ENCODE results near the gene SLC3A2.
"Not testable (repeated sequence)": the region's sequence is repeated elsewhere in the genome, so short reads cannot be mapped to it uniquely, and the experiment has no call there.

The SLC3A2 gene

DNA sequence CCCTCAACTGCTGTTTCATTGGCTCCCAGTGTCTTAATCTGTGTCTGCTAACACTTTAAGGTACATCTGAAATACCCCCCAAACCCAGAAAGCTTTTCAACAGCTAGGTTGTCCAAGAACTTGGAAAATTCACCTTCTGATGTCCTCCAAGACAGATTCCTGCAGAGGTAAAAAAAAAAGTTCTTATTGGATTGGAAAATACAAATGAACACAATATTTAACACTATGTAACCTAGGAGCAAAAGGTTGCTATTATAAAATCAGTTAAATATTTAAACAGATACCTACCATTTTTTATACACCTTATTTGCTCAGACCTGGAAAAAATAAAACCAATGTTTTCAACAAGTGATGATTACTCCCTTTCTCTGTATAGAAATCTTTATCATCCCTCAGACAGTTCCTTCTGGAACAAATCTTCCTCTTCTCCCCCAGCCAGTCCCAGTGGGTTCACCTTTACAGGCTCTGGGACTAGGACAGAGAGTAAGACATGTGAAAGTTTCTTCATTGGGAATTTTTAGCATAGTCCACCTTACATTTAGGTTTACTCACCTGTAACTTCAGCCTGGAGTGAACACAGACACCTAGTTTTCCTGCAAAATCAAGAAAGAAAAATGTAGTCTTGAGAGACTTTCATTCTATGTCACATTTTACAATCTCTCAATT, 28.0 kb upstream of the SLC3A2 start:
- DNase-seq (ENCODE audit: low read depth in 2 of 2): no peak

DNA sequence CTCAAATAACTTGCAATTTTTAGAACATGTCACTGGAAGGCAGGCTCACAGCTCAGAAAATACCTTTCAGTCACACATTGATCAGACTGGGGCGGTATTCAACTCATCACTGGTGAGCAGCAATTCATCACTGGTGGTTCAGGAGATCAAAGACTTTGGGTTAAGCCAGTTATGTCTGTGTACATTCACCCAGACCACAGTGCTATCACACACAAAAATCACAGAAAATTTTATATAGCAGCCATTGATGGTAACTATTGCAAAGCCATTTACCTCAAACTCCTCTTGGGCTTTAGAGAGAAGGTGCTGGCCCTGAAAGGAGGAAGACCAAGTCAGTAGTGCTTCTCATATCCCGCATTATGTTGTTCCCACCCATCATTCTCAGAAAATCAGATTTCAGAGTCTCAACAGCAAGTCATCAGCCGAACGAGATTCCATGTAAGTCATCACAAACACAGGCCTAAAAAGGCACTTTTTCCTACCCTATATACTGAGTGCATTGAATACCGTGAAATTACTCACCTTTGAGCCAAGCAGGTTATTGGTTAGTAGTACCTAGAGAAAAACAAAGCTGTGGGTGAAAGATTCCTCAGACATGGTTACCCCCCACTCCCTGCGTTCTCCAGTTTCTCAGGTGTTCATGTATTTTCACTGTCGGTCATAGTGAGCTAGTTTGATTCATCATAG, 27.3 kb upstream of the SLC3A2 start:
- no peak for DNase-seq (ENCODE audit: low read depth in 2 of 2)

- DNase-seq (ENCODE audit: low read depth in 2 of 2): no peak
Observed at GRCh38 chr11:62854013-62854824, 26.5 kb upstream of the SLC3A2 start.

DNA sequence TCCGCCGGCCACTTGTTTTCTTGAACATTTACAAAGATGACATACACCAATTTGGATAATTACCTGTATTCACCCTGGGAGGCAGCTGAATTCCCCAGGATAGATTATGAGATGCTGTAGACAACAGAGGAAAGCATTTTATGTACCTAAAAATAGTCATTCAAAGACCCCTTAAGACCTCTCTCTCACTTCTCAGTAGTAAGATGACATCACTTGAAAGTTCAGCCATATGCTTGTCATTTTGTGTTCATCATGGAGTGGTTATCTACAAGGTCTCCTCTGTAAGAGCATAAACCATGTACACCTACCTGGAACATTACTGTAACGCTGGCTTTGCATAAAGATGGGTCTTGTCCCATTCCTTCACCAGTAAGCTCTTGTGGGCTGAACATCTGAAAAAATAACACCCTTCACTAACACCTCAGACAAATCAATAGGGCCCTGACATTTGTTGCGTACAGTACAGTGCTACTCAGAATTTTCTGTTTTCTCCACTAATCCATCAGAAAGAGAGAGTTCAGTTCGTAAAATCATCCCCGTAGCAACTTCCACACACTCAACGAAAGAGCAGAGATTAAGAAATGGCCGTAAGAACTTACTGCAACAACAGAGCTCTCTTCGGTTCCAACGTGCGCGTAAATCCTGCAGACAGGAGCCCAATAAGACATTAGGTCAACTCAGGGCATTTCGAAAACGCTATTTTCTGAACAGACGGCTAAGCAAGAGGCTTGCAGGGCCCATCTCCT, 25.7 kb upstream of the SLC3A2 start:
- DNase-seq (ENCODE audit: low read depth in 2 of 2): no peak

DNA sequence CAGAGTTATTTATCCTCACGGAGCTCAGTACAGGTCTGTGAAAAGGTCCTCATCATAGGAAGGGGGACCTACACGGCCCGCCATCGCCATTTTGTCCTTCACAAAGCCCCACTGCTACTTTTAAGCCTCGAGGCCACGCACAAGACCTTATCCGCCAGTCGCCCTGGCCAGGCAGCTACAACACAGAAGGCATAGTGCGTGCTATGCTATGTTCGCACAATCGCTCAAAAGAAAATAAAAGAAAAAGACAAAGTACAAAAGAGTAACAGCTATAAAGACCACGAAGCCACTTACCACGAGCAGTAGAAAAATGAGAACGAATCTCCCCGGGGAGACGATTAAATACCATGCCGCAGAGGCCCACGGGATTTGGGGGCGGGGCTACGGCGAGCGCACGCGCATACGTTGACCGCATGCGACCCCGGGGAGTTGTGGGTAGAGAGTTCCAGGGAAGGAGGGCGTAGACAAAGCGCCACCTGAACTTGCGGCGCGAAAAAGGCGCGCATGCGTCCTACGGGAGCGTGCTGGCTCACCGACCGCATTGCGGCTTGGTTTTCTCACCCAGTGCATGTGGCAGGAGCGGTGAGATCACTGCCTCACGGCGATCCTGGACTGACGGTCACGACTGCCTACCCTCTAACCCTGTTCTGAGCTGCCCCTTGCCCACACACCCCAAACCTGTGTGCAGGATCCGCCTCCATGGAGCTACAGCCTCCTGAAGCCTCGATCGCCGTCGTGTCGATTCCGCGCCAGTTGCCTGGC, 24.9 kb upstream of the SLC3A2 start:
- DNase-seq (ENCODE audit: low read depth in 2 of 2): peak; percentile 96 to 98

DNA sequence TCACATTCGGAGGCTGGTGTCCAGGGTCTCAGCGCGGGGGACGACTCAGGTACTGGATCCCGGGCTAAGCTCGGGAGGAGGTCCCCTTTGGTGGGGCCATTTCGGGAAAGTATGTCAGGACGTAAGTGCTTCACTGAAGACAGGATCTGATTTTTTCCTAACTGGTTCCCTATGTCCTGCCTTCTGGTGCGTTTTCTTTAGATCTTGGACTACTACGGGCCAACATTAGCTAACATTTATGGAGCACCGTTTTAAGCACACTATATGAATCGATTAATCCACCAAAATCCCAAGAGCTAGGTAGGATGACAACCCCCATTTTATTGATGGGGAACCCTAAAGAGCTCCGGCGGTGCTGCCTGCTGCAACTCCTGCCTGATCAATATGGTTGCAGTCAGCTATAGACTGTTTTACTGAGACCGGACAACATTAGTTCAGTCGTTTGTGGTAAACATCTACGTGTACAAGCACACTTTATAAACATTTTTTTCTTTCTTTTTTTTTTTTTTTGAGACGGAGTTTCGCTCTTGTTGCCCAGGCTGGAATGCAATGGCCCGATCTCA, 24.3 kb upstream of the SLC3A2 start:
- no peak for DNase-seq (ENCODE audit: low read depth in 2 of 2)

- no peak for DNase-seq (ENCODE audit: low read depth in 2 of 2)
Observed at GRCh38 chr11:62857541-62857982, 23.1 kb upstream of the SLC3A2 start.

GRCh38 chr11:62858201-62858600, 22.5 kb upstream of the SLC3A2 start:
- DNase-seq (ENCODE audit: low read depth in 2 of 2): no peak

DNA sequence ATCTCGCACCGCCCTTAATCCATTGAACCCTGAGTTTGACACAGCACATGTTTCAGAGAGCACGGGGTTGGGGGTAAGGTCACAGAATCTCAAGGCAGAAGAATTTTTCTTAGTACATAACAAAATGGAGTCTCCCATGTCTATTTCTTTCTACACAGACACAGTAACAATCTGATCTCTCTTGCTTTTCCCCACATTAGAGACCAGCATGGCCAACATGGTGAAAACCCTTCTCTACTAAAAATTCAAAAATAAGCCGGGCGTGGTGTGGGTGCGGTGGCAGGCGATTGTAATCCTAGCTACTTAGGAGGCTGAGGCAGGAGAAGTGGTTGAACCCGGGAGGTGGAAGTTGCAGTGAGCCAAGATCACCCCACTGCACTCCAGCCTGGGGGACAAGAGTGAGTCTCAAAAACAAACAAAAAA, 21.4 kb upstream of the SLC3A2 start:
- not testable (repeated sequence) for DNase-seq (ENCODE audit: low read depth in 2 of 2)

GRCh38 chr11:62860835-62861563, 19.7 kb upstream of the SLC3A2 start:
- DNase-seq (ENCODE audit: low read depth in 2 of 2): no peak

- not testable (repeated sequence) for DNase-seq (ENCODE audit: low read depth in 2 of 2)
Observed at GRCh38 chr11:62861564-62862192, 19.0 kb upstream of the SLC3A2 start.

DNA sequence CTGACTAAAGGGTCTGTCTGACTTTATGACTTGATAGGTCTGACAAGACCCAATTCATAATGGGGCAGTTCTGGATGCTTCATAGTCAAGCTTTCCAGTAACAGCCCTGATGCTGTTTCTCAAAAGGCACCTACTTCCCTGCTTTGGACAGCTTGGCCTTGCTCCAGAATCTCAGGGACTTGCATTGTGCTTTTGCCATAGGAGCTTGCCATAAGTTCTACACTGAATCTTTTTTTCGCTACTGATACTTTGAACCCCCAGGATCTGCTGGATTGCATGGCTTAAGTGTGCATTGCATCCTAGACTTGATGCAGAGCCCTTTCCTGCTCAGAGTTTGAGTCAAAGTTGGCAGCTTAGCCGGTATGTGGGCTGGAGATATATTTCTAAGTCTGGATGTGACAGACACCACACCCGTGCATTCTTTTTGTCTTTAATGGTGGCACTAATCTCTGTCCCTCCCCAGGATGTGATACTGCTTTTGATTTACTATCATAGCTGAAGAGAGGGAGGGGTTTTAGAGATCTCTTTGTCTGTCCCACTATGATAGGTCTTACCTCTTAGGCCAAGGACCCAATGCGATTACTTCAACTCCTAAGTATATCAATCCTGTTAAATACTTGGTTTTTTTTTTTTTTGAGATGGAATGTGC, 16.9 kb upstream of the SLC3A2 start:
- no peak for DNase-seq (ENCODE audit: low read depth in 2 of 2)

DNA sequence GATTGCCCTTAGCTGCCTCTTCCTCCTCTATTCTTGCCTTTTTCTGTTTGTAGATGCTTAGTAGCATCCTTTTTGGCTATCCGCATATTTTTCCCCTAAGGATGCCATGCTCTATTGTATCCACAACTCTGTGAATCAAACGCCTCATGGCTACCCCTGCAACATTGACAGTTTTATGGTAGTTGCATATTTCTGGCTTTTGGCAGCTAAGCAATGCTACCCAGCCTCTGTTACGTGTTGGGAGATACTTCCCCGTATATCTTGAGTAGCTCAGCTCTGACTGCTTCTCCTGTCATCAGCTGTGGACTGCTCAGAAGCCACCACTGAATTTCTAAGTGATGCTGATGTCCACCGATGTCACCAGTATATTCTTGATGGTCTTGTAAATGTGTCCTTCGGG, 15.1 kb upstream of the SLC3A2 start:
- DNase-seq (ENCODE audit: low read depth in 2 of 2): no peak

- DNase-seq (ENCODE audit: low read depth in 2 of 2): no peak
Observed at GRCh38 chr11:62874851-62875250, 5.8 kb upstream of the SLC3A2 start.

GRCh38 chr11:62875698-62876478, 4.8 kb upstream of the SLC3A2 start:
- no peak for DNase-seq (ENCODE audit: low read depth in 2 of 2)

DNA sequence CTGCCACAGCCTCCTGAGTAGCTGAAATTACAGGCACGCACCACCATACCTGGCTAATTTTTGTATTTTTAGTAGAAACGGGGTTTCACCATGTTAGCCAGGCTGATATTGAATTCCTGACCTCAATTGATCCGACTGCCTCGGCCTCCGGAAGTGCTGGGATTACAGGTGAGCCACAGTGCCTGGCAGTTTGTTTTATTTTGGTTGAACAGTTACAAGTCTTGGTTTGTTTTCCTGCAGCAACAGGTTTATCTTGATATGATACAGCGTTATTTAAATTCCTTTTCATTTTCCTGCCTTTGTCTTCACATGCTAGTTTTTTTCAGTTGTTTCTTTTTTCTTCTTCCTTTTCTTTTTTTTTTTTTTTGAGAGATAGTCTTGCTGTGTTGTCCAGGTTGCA, 4.0 kb upstream of the SLC3A2 start:
- DNase-seq (ENCODE audit: low read depth in 2 of 2): no peak

GRCh38 chr11:62879235-62879978, 1.3 kb upstream of the SLC3A2 start:
- no peak for DNase-seq (ENCODE audit: low read depth in 2 of 2)
